Measurements from ENCODE around the gene TANGO2.

Gene TANGO2

GRCh38 chr22:20094197-20094807, 73.4 kb downstream of the TANGO2 start:
- ATAC-seq (ENCODE audit: insufficient read depth, low read depth) (no peak), DNase-seq (no peak)
- Histone ChIP-seq H3K4me3 (ENCODE audit: low read depth in 1 of 2, low read length in 2 of 2) (no peak overlapping the region), H3K9ac (ENCODE audit: low read depth, low read length) (no peak overlapping the region), H4K20me1 (ENCODE audit: insufficient read depth, low read length) (peaks cover 60% of the 10 kb centered on the region), H3K27me3 (ENCODE audit: insufficient read depth, low read length, poor library complexity) (no peaks in the 10 kb centered on the region), H2AFZ (ENCODE audit: low read depth, low read length) (no peak overlapping the region), H3K36me3 (ENCODE audit: insufficient read depth, low read length) (peaks cover 95% of the 10 kb centered on the region), H3K4me2 (ENCODE audit: insufficient read depth, low read length) (no peak overlapping the region), H3K79me2 (ENCODE audit: insufficient read depth, low read length) (peaks cover 86% of the 10 kb centered on the region), H3K9me3 (ENCODE audit: insufficient read depth, low read length, severe bottlenecking) (no peaks in the 10 kb centered on the region), H3K27ac (ENCODE audit: low read length) (no peak overlapping the region), H3K4me1 (ENCODE audit: insufficient read depth, low read length) (peaks cover 9% of the 10 kb centered on the region)
- TF ChIP-seq, protein P1, sequence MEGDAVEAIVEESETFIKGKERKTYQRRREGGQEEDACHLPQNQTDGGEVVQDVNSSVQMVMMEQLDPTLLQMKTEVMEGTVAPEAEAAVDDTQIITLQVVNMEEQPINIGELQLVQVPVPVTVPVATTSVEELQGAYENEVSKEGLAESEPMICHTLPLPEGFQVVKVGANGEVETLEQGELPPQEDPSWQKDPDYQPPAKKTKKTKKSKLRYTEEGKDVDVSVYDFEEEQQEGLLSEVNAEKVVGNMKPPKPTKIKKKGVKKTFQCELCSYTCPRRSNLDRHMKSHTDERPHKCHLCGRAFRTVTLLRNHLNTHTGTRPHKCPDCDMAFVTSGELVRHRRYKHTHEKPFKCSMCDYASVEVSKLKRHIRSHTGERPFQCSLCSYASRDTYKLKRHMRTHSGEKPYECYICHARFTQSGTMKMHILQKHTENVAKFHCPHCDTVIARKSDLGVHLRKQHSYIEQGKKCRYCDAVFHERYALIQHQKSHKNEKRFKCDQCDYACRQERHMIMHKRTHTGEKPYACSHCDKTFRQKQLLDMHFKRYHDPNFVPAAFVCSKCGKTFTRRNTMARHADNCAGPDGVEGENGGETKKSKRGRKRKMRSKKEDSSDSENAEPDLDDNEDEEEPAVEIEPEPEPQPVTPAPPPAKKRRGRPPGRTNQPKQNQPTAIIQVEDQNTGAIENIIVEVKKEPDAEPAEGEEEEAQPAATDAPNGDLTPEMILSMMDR (IDR thresholded peaks at IDR 0.05; ENCODE audit: borderline replicate concordance, extremely low read depth, low read length, poor library complexity, severe bottlenecking) = no peak
- no peak for TF ChIP-seq EZH2 (IDR thresholded peaks at IDR 0.05; ENCODE audit: borderline replicate concordance, low read depth, low read length, severe bottlenecking)

GRCh38 chr22:20095521-20095920, 74.6 kb downstream of the TANGO2 start:
- H3K9me3 ChIP-seq (ENCODE audit: insufficient read depth, low read length, severe bottlenecking) = no peaks in the 10 kb centered on the region
- no peaks in the 10 kb centered on the region for H3K27me3 ChIP-seq (ENCODE audit: insufficient read depth, low read length, poor library complexity)
- no peak overlapping the region for H3K4me2 ChIP-seq (ENCODE audit: insufficient read depth, low read length)
- peaks cover 85% of the 10 kb centered on the region for H3K79me2 ChIP-seq (ENCODE audit: insufficient read depth, low read length)
- ATAC-seq (ENCODE audit: insufficient read depth, low read depth) (no peak), DNase-seq (no peak)
- TF ChIP-seq, protein P1 (IDR thresholded peaks at IDR 0.05; ENCODE audit: borderline replicate concordance, extremely low read depth, low read length, poor library complexity, severe bottlenecking) = no peak
- no peak for TF ChIP-seq EZH2 (IDR thresholded peaks at IDR 0.05; ENCODE audit: borderline replicate concordance, low read depth, low read length, severe bottlenecking)
- peaks cover 95% of the 10 kb centered on the region for H3K36me3 ChIP-seq (ENCODE audit: insufficient read depth, low read length)
- H3K27ac ChIP-seq (ENCODE audit: low read length) = no peak overlapping the region
- H4K20me1 ChIP-seq (ENCODE audit: insufficient read depth, low read length) = peaks cover 59% of the 10 kb centered on the region
- no peak overlapping the region for H3K4me3 ChIP-seq (ENCODE audit: low read depth in 1 of 2, low read length in 2 of 2)
- H3K9ac ChIP-seq (ENCODE audit: low read depth, low read length) = no peak overlapping the region
- peaks cover 19% of the 10 kb centered on the region for H3K4me1 ChIP-seq (ENCODE audit: insufficient read depth, low read length)
- no peak overlapping the region for H2AFZ ChIP-seq (ENCODE audit: low read depth, low read length)

DNA sequence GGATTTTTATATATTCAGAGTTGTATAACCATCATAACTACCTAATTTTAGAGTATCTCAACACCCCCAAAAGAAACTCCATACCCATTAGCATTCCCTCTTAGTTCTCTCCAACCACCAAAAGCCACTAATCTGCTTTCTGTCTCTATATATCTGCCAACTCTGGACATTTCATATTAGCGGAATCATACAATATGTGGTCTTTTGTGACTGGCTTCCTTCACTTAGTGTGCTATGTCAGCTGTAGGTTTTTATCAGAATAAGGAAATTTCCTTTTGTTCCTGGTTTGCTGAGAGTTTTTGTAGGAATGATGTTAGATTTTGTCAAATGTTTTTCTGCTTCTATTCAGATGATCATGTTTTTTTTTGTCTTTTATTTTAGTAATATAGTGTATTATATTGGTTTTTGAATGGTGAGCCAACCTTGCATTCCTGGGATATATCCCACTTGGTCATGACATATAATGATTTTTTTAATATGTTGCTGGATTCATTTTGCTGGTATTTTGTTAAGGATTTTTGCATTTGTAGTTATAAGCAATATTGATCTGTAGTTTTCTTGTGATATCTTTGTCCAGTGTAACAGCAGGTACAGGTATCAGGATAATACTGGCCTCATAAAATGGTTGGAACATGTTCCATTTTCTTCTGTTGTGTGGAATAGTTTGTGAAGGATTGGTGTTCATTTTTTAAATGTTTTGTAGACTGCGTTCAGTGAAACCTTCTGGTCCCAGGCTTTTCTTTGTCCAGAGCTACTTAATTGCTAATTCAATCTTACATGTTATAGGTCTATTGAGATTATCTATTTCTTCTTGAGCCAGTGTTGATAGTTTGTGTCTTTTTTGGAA, 75.9 kb downstream of the TANGO2 start:
- Histone ChIP-seq H2AFZ (ENCODE audit: low read depth, low read length) (no peak overlapping the region), H3K27ac (ENCODE audit: low read length) (no peak overlapping the region), H3K4me1 (ENCODE audit: insufficient read depth, low read length) (peaks cover 25% of the 10 kb centered on the region), H3K9ac (ENCODE audit: low read depth, low read length) (no peak overlapping the region), H4K20me1 (ENCODE audit: insufficient read depth, low read length) (peaks cover 54% of the 10 kb centered on the region), H3K4me2 (ENCODE audit: insufficient read depth, low read length) (no peak overlapping the region), H3K9me3 (ENCODE audit: insufficient read depth, low read length, severe bottlenecking) (no peaks in the 10 kb centered on the region), H3K27me3 (ENCODE audit: insufficient read depth, low read length, poor library complexity) (no peaks in the 10 kb centered on the region), H3K36me3 (ENCODE audit: insufficient read depth, low read length) (peaks cover 94% of the 10 kb centered on the region), H3K79me2 (ENCODE audit: insufficient read depth, low read length) (peaks cover 85% of the 10 kb centered on the region), H3K4me3 (ENCODE audit: low read depth in 1 of 2, low read length in 2 of 2) (no peak overlapping the region)
- no peak for ATAC-seq (ENCODE audit: insufficient read depth, low read depth)
- DNase-seq = no peak
- no peak for TF ChIP-seq EZH2 (IDR thresholded peaks at IDR 0.05; ENCODE audit: borderline replicate concordance, low read depth, low read length, severe bottlenecking)
- TF ChIP-seq, protein P1 (IDR thresholded peaks at IDR 0.05; ENCODE audit: borderline replicate concordance, extremely low read depth, low read length, poor library complexity, severe bottlenecking) = no peak
